Ovary (tissue), 3 donors: Measurements from ENCODE around the gene PLEKHA7.

Source experiments
- EP300 ChIP-seq: sonication (generic); formaldehyde crosslinking; IDR thresholded peaks from one replicate; pipeline ENCODE4 v1.6.1; 2017; ENCODE audit warnings: antibody characterized with exemption
- POLR2A ChIP-seq: fragments of 450-650 bp; IDR thresholded peaks from one replicate; pipeline ENCODE4 v1.6.1; 2017; ENCODE audit warnings: antibody characterized with exemption, mild to moderate bottlenecking, moderate library complexity
- TF ChIP-seq, protein P1 (sequence below), 3 donors: fragments of 450-650 bp in 2 of 3; fragments of 200-600 bp in 1 of 3; IDR thresholded peaks; one replicate each; pipeline versions ENCODE4 v1.5.1 to v1.8.0; 2016 to 2022; ENCODE audit warnings: antibody characterized with exemption in 3 of 3, mild to moderate bottlenecking in 1 of 3
- donor health status: DM: no; HTN: no; CAD: no.

DNA sequence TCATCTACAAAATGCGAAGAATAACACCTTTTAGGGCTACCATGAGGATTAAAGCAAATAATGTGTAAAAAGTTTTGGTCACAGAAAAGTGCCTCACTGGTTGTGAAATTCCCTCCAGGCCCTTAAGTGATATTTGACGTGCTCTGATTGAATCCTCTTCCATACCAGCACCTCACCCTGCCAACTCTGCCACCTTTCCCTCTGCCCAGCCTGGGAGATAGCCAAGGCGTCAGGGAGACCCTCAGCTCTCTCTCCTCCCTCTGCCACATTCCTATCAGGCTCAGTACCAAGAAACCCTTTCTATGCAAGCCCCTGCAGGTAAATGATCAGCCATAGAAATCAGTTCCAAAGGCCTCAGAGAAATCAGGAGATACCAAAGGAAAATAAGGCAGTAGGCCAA, 21.4 kb downstream of the PLEKHA7 start:
- TF ChIP-seq, protein P1, sequence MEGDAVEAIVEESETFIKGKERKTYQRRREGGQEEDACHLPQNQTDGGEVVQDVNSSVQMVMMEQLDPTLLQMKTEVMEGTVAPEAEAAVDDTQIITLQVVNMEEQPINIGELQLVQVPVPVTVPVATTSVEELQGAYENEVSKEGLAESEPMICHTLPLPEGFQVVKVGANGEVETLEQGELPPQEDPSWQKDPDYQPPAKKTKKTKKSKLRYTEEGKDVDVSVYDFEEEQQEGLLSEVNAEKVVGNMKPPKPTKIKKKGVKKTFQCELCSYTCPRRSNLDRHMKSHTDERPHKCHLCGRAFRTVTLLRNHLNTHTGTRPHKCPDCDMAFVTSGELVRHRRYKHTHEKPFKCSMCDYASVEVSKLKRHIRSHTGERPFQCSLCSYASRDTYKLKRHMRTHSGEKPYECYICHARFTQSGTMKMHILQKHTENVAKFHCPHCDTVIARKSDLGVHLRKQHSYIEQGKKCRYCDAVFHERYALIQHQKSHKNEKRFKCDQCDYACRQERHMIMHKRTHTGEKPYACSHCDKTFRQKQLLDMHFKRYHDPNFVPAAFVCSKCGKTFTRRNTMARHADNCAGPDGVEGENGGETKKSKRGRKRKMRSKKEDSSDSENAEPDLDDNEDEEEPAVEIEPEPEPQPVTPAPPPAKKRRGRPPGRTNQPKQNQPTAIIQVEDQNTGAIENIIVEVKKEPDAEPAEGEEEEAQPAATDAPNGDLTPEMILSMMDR (IDR thresholded peaks at IDR 0.05): no peak
- TF ChIP-seq POLR2A: no peak
- TF ChIP-seq EP300: no peak
